Neural crest cell (in vitro differentiated cells): ENCODE results near the gene VPS8. TPM values are rescaled to one million over a fixed set of nuclear protein-coding genes. Genes with fewer than 3 reads are reported as not detected.

Experiments
- DNase-seq: peaks from one replicate; pipeline ENCODE4 v3.0.0; 2021; ENCODE audit warnings: low read depth, mixed read lengths, low spot score
- H3K27ac Mint-ChIP-seq: one replicate; pipeline ENCODE4 v1.8.0; 2021; ENCODE audit warnings: mild to moderate bottlenecking, mixed read lengths; ENCODE audit not compliant: unreplicated experiment
- H3K27me3 Mint-ChIP-seq: 2 replicates; pipeline ENCODE4 v1.8.0; 2021; ENCODE audit warnings: low read depth, mild to moderate bottlenecking, mixed read lengths
- H3K36me3 Mint-ChIP-seq: 2 replicates; pipeline ENCODE4 v1.8.0; 2021; ENCODE audit warnings: low read depth, mild to moderate bottlenecking, mixed read lengths
- H3K4me1 Mint-ChIP-seq: 2 replicates; pipeline ENCODE4 v1.8.0; 2021; ENCODE audit warnings: mixed read lengths
- H3K4me3 Mint-ChIP-seq: one replicate; pipeline ENCODE4 v1.8.0; 2021; ENCODE audit warnings: mild to moderate bottlenecking, mixed read lengths
- H3K9me3 Mint-ChIP-seq: 2 replicates; pipeline ENCODE4 v1.8.0; 2021; ENCODE audit warnings: mixed read lengths
- total RNA-seq: library from RNA; stranded (reverse); gene quantifications from 2 replicates; pipeline ENCODE4 v1.2.1, GENCODE V29; 2021
- TF ChIP-seq, protein P1 (sequence below): fragments of 200-600 bp; sonication (generic); conservative IDR thresholded peaks from 2 replicates; pipeline ENCODE4 v1.5.0; 2021; ENCODE audit warnings: antibody characterized with exemption, mild to moderate bottlenecking

VPS8 gene
- total RNA-seq, 1 donor from 2014 or later, result 55.7 TPM

DNA sequence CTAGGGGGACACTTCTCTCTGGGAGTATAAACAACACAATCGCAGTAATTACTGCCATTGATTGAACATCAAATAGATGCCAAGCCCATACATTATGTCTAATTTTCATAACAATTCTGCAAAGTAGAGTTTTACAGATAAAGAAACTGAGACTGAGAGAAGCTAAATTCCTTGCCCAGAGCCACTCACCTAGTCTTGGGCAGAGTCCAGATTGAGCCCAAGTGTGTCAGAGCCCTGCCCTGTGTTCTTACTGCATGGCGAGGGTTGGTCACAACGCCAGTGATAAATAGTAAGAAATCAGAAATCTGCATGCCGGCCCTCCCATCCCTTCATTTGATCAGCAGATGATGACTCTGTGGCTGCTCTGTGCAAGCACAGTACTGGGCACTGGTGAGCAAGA lies 234.6 kb downstream of the VPS8 start:
- no peak overlapping the region for H3K27ac Mint-ChIP-seq
- H3K36me3 Mint-ChIP-seq, result peaks cover 26% of the 10 kb centered on the region
- H3K4me3 Mint-ChIP-seq, result no peak overlapping the region
- no peaks in the 10 kb centered on the region for H3K27me3 Mint-ChIP-seq
- H3K4me1 Mint-ChIP-seq, result peaks cover 2% of the 10 kb centered on the region
- TF ChIP-seq, protein P1, sequence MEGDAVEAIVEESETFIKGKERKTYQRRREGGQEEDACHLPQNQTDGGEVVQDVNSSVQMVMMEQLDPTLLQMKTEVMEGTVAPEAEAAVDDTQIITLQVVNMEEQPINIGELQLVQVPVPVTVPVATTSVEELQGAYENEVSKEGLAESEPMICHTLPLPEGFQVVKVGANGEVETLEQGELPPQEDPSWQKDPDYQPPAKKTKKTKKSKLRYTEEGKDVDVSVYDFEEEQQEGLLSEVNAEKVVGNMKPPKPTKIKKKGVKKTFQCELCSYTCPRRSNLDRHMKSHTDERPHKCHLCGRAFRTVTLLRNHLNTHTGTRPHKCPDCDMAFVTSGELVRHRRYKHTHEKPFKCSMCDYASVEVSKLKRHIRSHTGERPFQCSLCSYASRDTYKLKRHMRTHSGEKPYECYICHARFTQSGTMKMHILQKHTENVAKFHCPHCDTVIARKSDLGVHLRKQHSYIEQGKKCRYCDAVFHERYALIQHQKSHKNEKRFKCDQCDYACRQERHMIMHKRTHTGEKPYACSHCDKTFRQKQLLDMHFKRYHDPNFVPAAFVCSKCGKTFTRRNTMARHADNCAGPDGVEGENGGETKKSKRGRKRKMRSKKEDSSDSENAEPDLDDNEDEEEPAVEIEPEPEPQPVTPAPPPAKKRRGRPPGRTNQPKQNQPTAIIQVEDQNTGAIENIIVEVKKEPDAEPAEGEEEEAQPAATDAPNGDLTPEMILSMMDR, result no peak
- H3K9me3 Mint-ChIP-seq, result no peaks in the 10 kb centered on the region
- DNase-seq, result no peak

DNA sequence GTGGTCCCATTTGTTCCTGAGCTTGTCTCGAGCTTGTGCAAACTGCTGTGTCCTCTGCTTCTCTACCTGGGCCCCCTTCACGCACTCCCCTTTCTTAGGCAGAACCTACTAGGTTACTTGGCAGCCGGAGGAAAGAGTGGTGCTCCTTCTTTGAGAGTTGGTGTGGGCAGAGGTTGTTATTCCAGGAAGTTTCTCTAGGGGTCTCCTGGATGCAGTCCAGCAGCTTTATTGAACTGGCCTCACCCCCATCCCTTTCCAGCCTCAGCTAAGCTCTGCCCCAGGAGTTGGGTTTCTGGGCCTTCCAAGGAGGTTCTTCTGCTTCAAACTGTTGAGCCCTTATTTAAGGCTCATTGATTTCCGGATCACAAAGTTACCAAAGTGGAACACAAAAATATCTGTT lies 237.7 kb downstream of the VPS8 start:
- Mint-ChIP-seq H3K4me3 (no peak overlapping the region), H3K27me3 (no peaks in the 10 kb centered on the region), H3K9me3 (no peaks in the 10 kb centered on the region), H3K27ac (no peak overlapping the region), H3K36me3 (peaks cover 47% of the 10 kb centered on the region), H3K4me1 (no peaks in the 10 kb centered on the region)
- TF ChIP-seq, protein P1, result no peak
- no peak for DNase-seq

DNA sequence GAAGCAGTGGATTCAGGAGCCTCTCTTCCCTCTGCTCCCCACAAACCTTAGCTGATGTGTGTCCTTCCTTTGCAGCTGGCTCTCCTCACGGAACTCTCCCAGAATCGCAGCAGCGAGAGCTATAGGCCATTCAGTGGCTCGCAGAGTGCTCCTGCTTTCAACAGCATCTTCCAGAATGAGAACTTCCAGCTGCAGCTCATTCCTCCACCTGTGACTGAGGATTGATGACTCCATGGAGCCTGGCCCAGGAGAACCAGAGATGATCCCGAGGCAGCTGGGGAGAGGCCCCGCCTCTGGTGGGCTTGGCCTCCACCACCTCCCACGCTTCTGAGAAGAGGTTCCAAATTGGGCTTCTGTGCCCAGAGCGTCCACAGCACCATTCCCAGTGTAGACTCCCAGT lies 239.8 kb downstream of the VPS8 start:
- no peaks in the 10 kb centered on the region for H3K4me1 Mint-ChIP-seq
- no peak overlapping the region for H3K27ac Mint-ChIP-seq
- H3K4me3 Mint-ChIP-seq, result no peak overlapping the region
- peaks cover 4% of the 10 kb centered on the region for H3K9me3 Mint-ChIP-seq
- no peak for DNase-seq
- peaks cover 66% of the 10 kb centered on the region for H3K36me3 Mint-ChIP-seq
- H3K27me3 Mint-ChIP-seq, result no peaks in the 10 kb centered on the region
- TF ChIP-seq, protein P1, result no peak

DNA sequence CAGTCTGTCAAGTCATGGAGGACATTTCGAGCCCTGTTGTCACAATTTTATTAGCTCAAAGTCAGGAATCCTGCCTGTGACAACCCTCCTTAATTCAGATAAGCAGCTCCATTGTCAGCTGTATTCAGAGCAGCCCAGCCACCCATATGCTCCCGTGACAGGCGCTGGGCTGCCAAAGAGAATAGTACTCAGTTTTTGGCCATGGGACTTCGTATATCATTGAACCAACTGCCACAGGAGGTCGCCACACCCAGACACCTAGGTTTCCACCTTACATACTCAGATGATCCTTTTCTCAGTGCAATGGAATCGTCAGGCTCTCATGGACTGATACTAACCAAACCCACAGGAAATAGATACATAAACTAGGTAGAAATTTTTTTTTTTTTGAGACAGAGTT lies 240.7 kb downstream of the VPS8 start:
- TF ChIP-seq, protein P1, result no peak

DNA sequence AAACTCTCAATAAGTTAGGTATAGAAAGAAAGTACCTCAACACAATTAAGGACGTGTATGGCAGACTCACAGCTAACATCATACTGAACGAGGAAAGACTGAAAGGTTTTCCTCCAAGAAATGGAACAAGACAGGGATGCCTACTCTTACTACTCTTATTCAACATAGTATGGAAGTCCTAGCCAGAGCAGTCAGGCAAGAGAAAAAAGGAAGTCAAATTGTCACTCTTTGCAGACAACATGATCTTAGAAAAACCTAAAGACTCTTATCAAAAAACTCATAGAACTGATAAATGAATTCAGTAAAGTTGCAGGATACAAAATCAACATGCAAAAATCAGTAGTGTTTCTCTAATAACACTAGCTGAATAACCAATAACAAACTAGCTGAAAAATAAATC lies 244.9 kb downstream of the VPS8 start:
- H3K4me1 Mint-ChIP-seq, result no peaks in the 10 kb centered on the region
- no peak overlapping the region for H3K27ac Mint-ChIP-seq
- H3K27me3 Mint-ChIP-seq, result no peaks in the 10 kb centered on the region
- no peak overlapping the region for H3K4me3 Mint-ChIP-seq
- peaks cover 30% of the 10 kb centered on the region for H3K9me3 Mint-ChIP-seq
- peaks cover 70% of the 10 kb centered on the region for H3K36me3 Mint-ChIP-seq
- DNase-seq, result no peak
- TF ChIP-seq, protein P1, result no peak

More for the DNA sequence above, 240.7 kb downstream of the VPS8 start:
- Mint-ChIP-seq H3K36me3 (peaks cover 75% of the 10 kb centered on the region), H3K9me3 (peaks cover 7% of the 10 kb centered on the region), H3K27me3 (no peaks in the 10 kb centered on the region), H3K4me1 (no peaks in the 10 kb centered on the region), H3K4me3 (no peak overlapping the region), H3K27ac (no peak overlapping the region)
- no peak for DNase-seq

DNA sequence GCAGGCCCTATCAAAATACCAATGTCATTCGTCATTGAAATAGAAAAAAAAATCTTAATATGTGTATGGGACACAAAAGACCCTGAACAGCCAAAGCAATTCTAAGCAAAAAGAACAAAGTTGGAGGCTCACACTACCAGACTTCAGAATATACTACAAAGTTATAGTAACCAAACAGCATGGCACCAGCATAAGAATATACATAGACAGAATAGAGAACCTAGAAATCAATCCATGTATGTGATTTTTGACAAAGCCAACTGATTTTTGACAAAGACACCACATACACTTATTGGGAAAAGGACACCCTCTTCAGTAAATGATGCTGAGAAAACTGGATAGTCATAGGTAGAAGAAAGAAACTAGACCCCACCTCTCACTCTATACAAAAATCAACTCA lies 245.9 kb downstream of the VPS8 start:
- no peaks in the 10 kb centered on the region for H3K27me3 Mint-ChIP-seq
- no peaks in the 10 kb centered on the region for H3K4me1 Mint-ChIP-seq
- H3K4me3 Mint-ChIP-seq, result no peak overlapping the region
- H3K27ac Mint-ChIP-seq, result no peak overlapping the region
- H3K36me3 Mint-ChIP-seq, result peaks cover 61% of the 10 kb centered on the region
- DNase-seq, result no peak
- TF ChIP-seq, protein P1, result no peak
- peaks cover 30% of the 10 kb centered on the region for H3K9me3 Mint-ChIP-seq
